GM10847 (cell line): ENCODE data around the gene RBBP5.

ENCODE experiments used
- POLR2A ChIP-seq: IDR thresholded peaks from 2 replicates; pipeline ENCODE4 v1.6.1; 2011; ENCODE audit not compliant: insufficient read length; ENCODE audit errors: extremely low read depth

RBBP5 gene

GRCh38 chr1:205141236-205142101, 19.7 kb upstream of the RBBP5 start:
- no peak for TF ChIP-seq POLR2A

GRCh38 chr1:205140113-205140512, 18.3 kb upstream of the RBBP5 start:
- TF ChIP-seq POLR2A: no peak

GRCh38 chr1:205137901-205138300, 16.1 kb upstream of the RBBP5 start:
- TF ChIP-seq POLR2A: no peak

DNA sequence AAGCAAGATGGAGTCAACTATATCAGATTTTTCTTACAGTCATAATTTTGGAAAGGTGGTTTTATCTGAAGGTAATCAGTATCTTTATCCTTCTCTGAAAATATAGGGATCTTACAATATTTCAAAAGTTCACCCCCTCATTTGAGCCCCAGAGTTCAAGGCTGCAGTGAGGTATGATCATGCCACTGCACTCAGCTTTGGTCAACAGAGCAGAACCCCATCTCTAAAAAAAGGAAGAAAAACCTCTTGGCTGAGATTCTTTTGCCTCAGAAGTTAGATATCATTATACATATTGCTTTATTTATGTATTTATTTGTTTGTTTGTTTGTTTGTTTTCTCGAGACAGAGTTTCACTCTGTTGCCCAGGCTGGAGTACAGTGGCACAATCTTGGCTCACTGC, 11.5 kb upstream of the RBBP5 start:
- TF ChIP-seq POLR2A: no peak

- TF ChIP-seq POLR2A: no peak
Observed at GRCh38 chr1:205129447-205130029, 7.8 kb upstream of the RBBP5 start.

DNA sequence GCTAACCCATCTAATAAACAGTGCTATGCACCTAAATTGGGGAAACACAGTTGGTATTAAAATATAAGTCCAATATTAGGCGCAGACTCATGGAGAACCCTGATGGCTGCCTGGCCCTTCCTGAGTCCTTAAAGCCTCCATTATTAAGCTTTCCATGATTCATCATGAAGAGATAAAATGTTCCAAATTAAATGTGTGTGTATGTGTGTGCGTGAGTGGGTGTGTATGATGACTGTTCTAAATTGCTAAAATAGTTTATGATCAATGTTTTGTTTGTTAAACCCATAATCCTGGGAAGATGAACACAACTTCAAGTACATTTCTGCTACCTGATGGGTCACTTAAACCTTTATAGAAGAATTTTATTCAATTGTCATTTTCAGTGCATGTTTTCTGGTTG, 6.3 kb upstream of the RBBP5 start:
- no peak for TF ChIP-seq POLR2A

- no peak for TF ChIP-seq POLR2A
Observed at GRCh38 chr1:205127646-205128045, 5.9 kb upstream of the RBBP5 start.

GRCh38 chr1:205124726-205125125, 2.9 kb upstream of the RBBP5 start:
- no peak for TF ChIP-seq POLR2A

DNA sequence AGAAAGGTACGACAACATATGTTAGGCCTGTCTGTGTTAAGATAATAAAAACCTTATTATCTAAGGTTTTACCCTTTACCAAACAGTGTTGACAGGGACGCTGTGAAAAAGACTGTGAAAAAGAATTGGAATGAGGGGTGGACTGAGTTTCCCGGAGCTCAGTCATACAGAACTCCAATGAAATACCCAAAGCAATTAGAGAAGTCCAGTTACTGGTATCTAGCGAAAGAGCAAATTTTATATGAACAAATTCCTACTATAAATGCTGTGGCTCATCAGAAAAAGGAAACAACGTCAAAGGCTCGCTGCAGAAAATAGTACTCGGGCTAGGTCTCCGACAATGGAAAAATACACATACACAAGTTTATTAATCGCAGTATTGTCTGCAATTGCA, 708 bp upstream of the RBBP5 start:
- TF ChIP-seq POLR2A: no peak

- TF ChIP-seq POLR2A: no peak
Observed at GRCh38 chr1:205118752-205119151, 3.0 kb downstream of the RBBP5 start.

- no peak for TF ChIP-seq POLR2A
Observed at GRCh38 chr1:205111354-205111753, 10.4 kb downstream of the RBBP5 start.

- TF ChIP-seq POLR2A: no peak
Observed at GRCh38 chr1:205109711-205110110, 12.1 kb downstream of the RBBP5 start.

GRCh38 chr1:205109269-205109668, 12.5 kb downstream of the RBBP5 start:
- no peak for TF ChIP-seq POLR2A

GRCh38 chr1:205108464-205108863, 13.3 kb downstream of the RBBP5 start:
- no peak for TF ChIP-seq POLR2A

- TF ChIP-seq POLR2A: no peak
Observed at GRCh38 chr1:205107327-205107726, 14.5 kb downstream of the RBBP5 start.

DNA sequence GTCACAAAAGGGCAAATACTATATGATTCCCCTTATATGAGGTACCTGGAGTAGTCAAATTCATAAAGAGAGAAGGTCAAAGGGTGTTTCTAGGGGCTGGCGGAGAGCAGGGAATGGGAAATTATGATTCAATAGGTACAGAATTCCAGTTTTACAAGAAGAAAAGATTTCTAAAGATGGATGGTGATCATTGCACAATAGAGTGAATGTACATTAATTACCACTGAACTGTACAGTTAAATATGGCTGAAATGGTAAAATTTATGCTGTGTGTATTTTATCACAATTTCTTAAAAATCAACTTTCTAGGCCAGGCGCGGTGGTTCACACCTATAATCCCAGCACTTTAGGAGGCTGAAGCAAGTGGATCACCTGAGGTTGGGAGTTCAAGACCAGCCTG, 19.4 kb downstream of the RBBP5 start:
- no peak for TF ChIP-seq POLR2A

GRCh38 chr1:205098242-205098641, 23.5 kb downstream of the RBBP5 start:
- no peak for TF ChIP-seq POLR2A
